Endothelial cell of umbilical vein (primary cell): Measurements from ENCODE around the gene ETV6.

ENCODE experiments used
- EZH2 ChIP-seq: IDR thresholded peaks from 2 replicates; pipeline ENCODE4 v1.6.1; 2012; ENCODE audit warnings: borderline replicate concordance, low read depth, mild to moderate bottlenecking, moderate library complexity, low read length, inconsistent platforms; ENCODE audit not compliant: severe bottlenecking
- FOS ChIP-seq: IDR thresholded peaks from 2 replicates; pipeline ENCODE4 v1.6.1; 2011; ENCODE audit warnings: mild to moderate bottlenecking, low read length, moderate library complexity, borderline replicate concordance; ENCODE audit not compliant: insufficient read depth
- JUN ChIP-seq: IDR thresholded peaks from 2 replicates; pipeline ENCODE4 v1.6.1; 2011; ENCODE audit warnings: borderline replicate concordance, low read depth; ENCODE audit not compliant: insufficient read length, insufficient read depth
- MYC ChIP-seq: IDR thresholded peaks from one replicate; pipeline ENCODE4 v1.6.1; 2011; ENCODE audit warnings: mild to moderate bottlenecking, low read depth, low read length
- POLR2A ChIP-seq: IDR thresholded peaks from 2 replicates; pipeline ENCODE4 v1.6.1; 2012; ENCODE audit warnings: low read depth, mild to moderate bottlenecking, control low read depth, low read length
- POLR2AphosphoS5 ChIP-seq: IDR thresholded peaks from 2 replicates; pipeline ENCODE4 v1.6.1; 2012; ENCODE audit warnings: low read depth, mild to moderate bottlenecking, control low read depth, low read length, moderate library complexity; ENCODE audit not compliant: insufficient read depth
- TF ChIP-seq, protein P1 (sequence below), 2 donors: IDR thresholded peaks; 1 replicate in 1 of 2; 2 replicates in 1 of 2; pipeline ENCODE4 v1.5.1; 2011; ENCODE audit warnings: low read length in 2 of 2, mild to moderate bottlenecking in 2 of 2, moderate library complexity in 2 of 2, control low read depth in 1 of 2, inconsistent platforms in 1 of 2, low read depth in 1 of 2; ENCODE audit not compliant: insufficient read depth in 1 of 2; ENCODE audit errors: extremely low read depth in 1 of 2
- TF ChIP-seq, protein P2 (sequence below): IDR thresholded peaks from 2 replicates; pipeline ENCODE4 v1.6.1; 2011; ENCODE audit not compliant: insufficient read depth, insufficient read length

DNA sequence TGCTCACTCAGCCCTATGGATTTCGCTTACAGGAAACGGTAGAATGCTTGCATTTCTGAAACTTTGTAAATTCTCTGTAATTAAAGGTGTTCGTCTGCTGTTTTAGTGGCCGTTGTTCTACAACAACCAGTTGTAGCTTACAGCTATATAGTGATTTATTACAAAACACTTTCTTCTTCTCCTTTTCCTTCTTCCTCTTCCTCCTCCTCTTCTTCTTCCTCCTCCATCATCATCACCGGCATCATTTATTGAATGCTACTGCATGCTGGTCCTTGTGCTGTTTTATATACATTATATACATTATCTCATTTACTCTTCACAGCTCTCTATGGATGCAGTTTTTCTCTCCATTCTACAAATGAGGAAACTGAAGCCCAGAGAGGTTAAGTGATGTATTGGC, 6.4 kb downstream of the ETV6 start:
- TF ChIP-seq, protein P1, sequence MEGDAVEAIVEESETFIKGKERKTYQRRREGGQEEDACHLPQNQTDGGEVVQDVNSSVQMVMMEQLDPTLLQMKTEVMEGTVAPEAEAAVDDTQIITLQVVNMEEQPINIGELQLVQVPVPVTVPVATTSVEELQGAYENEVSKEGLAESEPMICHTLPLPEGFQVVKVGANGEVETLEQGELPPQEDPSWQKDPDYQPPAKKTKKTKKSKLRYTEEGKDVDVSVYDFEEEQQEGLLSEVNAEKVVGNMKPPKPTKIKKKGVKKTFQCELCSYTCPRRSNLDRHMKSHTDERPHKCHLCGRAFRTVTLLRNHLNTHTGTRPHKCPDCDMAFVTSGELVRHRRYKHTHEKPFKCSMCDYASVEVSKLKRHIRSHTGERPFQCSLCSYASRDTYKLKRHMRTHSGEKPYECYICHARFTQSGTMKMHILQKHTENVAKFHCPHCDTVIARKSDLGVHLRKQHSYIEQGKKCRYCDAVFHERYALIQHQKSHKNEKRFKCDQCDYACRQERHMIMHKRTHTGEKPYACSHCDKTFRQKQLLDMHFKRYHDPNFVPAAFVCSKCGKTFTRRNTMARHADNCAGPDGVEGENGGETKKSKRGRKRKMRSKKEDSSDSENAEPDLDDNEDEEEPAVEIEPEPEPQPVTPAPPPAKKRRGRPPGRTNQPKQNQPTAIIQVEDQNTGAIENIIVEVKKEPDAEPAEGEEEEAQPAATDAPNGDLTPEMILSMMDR (IDR thresholded peaks at IDR 0.05; ENCODE audit: extremely low read depth in 1 of 2, insufficient read depth in 1 of 2, low read depth in 1 of 2, low read length in 2 of 2), result no peak
- TF ChIP-seq POLR2A (no peak), JUN (no peak), EZH2 (no peak), POLR2AphosphoS5 (no peak), FOS (no peak), MYC (no peak)
- TF ChIP-seq, protein P2, sequence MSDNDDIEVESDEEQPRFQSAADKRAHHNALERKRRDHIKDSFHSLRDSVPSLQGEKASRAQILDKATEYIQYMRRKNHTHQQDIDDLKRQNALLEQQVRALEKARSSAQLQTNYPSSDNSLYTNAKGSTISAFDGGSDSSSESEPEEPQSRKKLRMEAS, result no peak
